Liver (tissue), 3 donors: Measurements from ENCODE around the gene INPP4B.

Source experiments
- EGR1 ChIP-seq, 2 donors: IDR thresholded peaks; 2 replicates each; pipeline ENCODE4 v1.6.1; 2016 to 2018; ENCODE audit warnings: antibody characterized with exemption in 2 of 2, low read depth in 2 of 2
- GABPA ChIP-seq, 2 donors: IDR thresholded peaks in 1 of 2; conservative IDR thresholded peaks in 1 of 2; 2 replicates each; pipeline ENCODE4 v1.6.1; 2016; ENCODE audit warnings: antibody characterized with exemption in 2 of 2, mild to moderate bottlenecking in 1 of 2, moderate library complexity in 1 of 2
- HNF4G ChIP-seq: IDR thresholded peaks from 2 replicates; pipeline ENCODE4 v1.6.1; 2016; ENCODE audit warnings: antibody characterized with exemption
- JUND ChIP-seq, 2 donors: IDR thresholded peaks; 2 replicates each; pipeline ENCODE4 v1.6.1; 2016; ENCODE audit warnings: antibody characterized with exemption in 2 of 2
- RAD21 ChIP-seq, 2 donors: IDR thresholded peaks; 2 replicates each; pipeline ENCODE4 v1.6.1; 2016; ENCODE audit warnings: antibody characterized with exemption in 2 of 2, mild to moderate bottlenecking in 2 of 2
- RXRA ChIP-seq, 2 donors: IDR thresholded peaks; 2 replicates each; pipeline ENCODE4 v1.6.1; 2017 to 2018; ENCODE audit warnings: antibody characterized with exemption in 2 of 2, mild to moderate bottlenecking in 1 of 2
- SP1 ChIP-seq: IDR thresholded peaks from 2 replicates; pipeline ENCODE4 v1.6.1; 2018; ENCODE audit warnings: antibody characterized with exemption, mild to moderate bottlenecking
- TAF1 ChIP-seq: conservative IDR thresholded peaks from 2 replicates; pipeline ENCODE4 v1.6.1; 2016; ENCODE audit warnings: antibody characterized with exemption, mild to moderate bottlenecking
- YY1 ChIP-seq: IDR thresholded peaks from 2 replicates; pipeline ENCODE4 v1.6.1; 2016; ENCODE audit warnings: antibody characterized with exemption, mild to moderate bottlenecking
- TF ChIP-seq, protein P1 (sequence below): fragments of 150-350 bp; IDR thresholded peaks from 2 replicates; pipeline ENCODE4 v1.5.1; 2017; ENCODE audit warnings: improper control_type of control experiment, low read depth, low read length; ENCODE audit not compliant: missing input control
- TF ChIP-seq, protein P2 (sequence below): IDR thresholded peaks from 2 replicates; pipeline ENCODE4 v1.6.1; 2016; ENCODE audit warnings: antibody characterized with exemption, mild to moderate bottlenecking
- donor health status: healthy.
- donor health status: healthy.

DNA sequence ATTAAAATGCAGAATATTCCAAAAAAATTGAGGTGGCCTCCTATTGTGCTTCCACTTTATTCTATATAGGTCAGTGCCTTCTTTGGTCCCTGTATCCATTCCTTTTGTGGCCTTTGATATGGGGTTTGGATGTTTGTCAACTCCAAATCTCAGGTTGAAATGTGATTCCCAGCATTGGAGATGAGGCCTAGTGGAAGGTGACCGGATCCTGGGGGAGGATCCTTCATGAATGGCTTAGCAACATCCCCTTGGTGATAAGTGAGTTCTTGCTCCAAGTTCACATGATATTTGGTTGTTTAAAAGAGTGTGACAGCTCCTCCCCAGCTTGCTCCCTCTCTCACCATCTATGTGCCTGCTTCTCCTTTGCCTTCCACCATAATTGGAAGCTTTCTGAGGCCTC is 380.6 kb downstream of the INPP4B start:
- TF ChIP-seq YY1 = no peak
- TF ChIP-seq, protein P1, sequence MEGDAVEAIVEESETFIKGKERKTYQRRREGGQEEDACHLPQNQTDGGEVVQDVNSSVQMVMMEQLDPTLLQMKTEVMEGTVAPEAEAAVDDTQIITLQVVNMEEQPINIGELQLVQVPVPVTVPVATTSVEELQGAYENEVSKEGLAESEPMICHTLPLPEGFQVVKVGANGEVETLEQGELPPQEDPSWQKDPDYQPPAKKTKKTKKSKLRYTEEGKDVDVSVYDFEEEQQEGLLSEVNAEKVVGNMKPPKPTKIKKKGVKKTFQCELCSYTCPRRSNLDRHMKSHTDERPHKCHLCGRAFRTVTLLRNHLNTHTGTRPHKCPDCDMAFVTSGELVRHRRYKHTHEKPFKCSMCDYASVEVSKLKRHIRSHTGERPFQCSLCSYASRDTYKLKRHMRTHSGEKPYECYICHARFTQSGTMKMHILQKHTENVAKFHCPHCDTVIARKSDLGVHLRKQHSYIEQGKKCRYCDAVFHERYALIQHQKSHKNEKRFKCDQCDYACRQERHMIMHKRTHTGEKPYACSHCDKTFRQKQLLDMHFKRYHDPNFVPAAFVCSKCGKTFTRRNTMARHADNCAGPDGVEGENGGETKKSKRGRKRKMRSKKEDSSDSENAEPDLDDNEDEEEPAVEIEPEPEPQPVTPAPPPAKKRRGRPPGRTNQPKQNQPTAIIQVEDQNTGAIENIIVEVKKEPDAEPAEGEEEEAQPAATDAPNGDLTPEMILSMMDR = no peak
- TF ChIP-seq JUND (IDR thresholded peaks at IDR 0.05) = no peak
- TF ChIP-seq, protein P2, sequence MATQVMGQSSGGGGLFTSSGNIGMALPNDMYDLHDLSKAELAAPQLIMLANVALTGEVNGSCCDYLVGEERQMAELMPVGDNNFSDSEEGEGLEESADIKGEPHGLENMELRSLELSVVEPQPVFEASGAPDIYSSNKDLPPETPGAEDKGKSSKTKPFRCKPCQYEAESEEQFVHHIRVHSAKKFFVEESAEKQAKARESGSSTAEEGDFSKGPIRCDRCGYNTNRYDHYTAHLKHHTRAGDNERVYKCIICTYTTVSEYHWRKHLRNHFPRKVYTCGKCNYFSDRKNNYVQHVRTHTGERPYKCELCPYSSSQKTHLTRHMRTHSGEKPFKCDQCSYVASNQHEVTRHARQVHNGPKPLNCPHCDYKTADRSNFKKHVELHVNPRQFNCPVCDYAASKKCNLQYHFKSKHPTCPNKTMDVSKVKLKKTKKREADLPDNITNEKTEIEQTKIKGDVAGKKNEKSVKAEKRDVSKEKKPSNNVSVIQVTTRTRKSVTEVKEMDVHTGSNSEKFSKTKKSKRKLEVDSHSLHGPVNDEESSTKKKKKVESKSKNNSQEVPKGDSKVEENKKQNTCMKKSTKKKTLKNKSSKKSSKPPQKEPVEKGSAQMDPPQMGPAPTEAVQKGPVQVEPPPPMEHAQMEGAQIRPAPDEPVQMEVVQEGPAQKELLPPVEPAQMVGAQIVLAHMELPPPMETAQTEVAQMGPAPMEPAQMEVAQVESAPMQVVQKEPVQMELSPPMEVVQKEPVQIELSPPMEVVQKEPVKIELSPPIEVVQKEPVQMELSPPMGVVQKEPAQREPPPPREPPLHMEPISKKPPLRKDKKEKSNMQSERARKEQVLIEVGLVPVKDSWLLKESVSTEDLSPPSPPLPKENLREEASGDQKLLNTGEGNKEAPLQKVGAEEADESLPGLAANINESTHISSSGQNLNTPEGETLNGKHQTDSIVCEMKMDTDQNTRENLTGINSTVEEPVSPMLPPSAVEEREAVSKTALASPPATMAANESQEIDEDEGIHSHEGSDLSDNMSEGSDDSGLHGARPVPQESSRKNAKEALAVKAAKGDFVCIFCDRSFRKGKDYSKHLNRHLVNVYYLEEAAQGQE = no peak
- TF ChIP-seq TAF1 = no peak
- no peak for TF ChIP-seq SP1
- TF ChIP-seq RAD21 (IDR thresholded peaks at IDR 0.05) = no peak
- no peak for TF ChIP-seq HNF4G
- TF ChIP-seq GABPA (IDR thresholded peaks at IDR 0.05 in 1 of 2, conservative IDR thresholded peaks at IDR 0.05 in 1 of 2) = no peak
- TF ChIP-seq EGR1 (IDR thresholded peaks at IDR 0.05; ENCODE audit: low read depth in 2 of 2) = no peak
- no peak for TF ChIP-seq RXRA (IDR thresholded peaks at IDR 0.05)
